HG03378 (cell line): ENCODE results near the gene KIR2DL3.

Experiments used
- ATAC-seq: cut with Tn5 transposase; IDR thresholded peaks from one replicate; pipeline ENCODE4 v1.9.1; 2021; ENCODE audit warnings: mild to moderate bottlenecking, moderate library complexity; ENCODE audit not compliant: unreplicated experiment

Gene KIR2DL3

GRCh38 chr19:54790711-54791110 lies 52.4 kb downstream of the KIR2DL3 start:
- ATAC-seq: no peak

DNA sequence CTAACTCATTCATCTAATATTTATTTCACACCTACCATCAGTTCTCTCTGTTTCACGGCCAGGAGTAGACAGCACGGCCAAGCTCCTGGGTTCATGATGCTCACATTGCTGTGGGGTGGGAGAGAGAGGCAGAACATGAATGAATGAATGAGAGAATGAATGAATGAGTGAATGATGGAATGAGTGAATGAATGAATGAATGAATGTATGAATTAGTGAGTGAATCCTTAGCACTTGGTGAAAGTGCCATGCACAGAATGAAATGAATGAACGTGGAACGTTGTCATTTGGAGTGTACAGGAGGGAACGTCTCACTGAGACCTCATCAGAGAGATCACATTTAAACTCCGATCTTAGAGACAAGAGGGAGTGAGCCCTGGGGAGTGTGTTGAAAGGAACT lies 53.2 kb downstream of the KIR2DL3 start:
- no peak for ATAC-seq

DNA sequence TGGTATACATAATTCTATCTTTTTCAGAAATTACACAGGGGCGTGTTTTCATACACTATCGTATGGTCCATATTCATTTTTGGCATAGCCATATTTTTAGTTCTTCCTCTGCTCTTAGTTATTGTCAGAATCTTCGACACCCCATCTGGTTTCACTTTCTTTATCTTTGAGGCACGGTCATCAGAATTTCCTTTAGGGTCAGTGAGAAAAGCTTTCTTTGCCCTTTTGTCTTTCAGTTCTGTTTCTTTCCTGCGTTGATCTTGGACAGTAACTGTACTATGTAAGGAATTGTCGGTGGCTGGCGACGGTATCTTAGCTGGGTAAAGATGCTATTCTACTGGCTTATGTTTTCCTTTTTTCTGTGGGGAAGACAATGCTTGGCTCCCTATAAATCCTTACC lies 54.5 kb downstream of the KIR2DL3 start:
- no peak for ATAC-seq

GRCh38 chr19:54795758-54796157 lies 57.4 kb downstream of the KIR2DL3 start:
- ATAC-seq: no peak
